Femur (tissue), 1 donor: Measurements from ENCODE around the gene MED9.

Experiments
- DNase-seq: peaks from one replicate; pipeline ENCODE4 v3.0.0-alpha.2; 2017

Gene MED9

GRCh38 chr17:17540278-17540906, 63.6 kb downstream of the MED9 start:
- DNase-seq = no peak

GRCh38 chr17:17540935-17541639, 64.3 kb downstream of the MED9 start:
- no peak for DNase-seq

DNA sequence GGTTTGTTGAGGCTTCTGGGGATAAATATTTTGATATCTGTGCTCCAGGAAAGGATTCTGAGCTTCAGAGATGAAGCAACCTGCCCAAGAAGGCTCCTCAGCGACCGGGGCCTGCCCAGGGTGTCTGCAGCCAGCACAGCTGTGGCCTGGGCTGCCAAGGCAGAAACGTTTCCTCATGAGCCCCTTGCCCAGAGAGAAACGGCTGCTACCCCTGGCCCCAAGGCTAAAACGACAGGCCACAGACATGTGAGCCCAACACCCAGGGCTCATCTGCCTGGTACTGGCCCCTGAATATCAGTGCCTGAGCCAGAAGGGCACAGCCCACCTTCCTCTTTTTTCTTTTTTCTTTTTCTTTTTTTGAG, 64.8 kb downstream of the MED9 start:
- DNase-seq = no peak
